GM12878 (cell line): Measurements from ENCODE around the gene TTYH1. TPM values are rescaled to one million over a fixed set of nuclear protein-coding genes. Genes with fewer than 3 reads are reported as not detected.
A peak's percentile ranks its signal among the peaks of the same experiment; 100 is the strongest.

Experiments used
- ATAC-seq: fragments of 200-7000 bp; cut with Tn5 transposase; 3 replicates; pipeline ENCODE4 v1.9.1; 2020; ENCODE audit warnings: mild to moderate bottlenecking, moderate library complexity
- BruUV-seq: library from RNA; stranded (reverse); fragments of 400-500 nt; replicated peaks from 2 replicates; lab custom pipeline; 2021; lab: Mats Ljungman, UMichigan
- CTCF ChIA-PET: fragments of 300-600 bp; sonication (Branson Sonifier 250); formaldehyde crosslinking; extraction: SDS; loops from one replicate; lab custom pipeline; 2021; ENCODE audit warnings: inconsistent platforms; lab: Yijun Ruan, JAX
- POLR2A ChIA-PET: fragments of 350-600 bp; formaldehyde crosslinking; extraction: SDS; loops from one replicate; lab custom pipeline; 2021; ENCODE audit warnings: inconsistent platforms; lab: Charles Lee
- RAD21 ChIA-PET: fragments of 300-600 bp; sonication (Branson Sonifier 250); formaldehyde crosslinking; loops from one replicate; lab custom pipeline; 2023; ENCODE audit warnings: antibody characterized with exemption; ENCODE audit not compliant: unreplicated experiment; lab: Charles Lee
- SMC1A ChIA-PET: fragments of 300-600 bp; sonication (Branson Sonifier 250); formaldehyde crosslinking; loops from one replicate; lab custom pipeline; 2023; ENCODE audit not compliant: unreplicated experiment, uncharacterized antibody; lab: Charles Lee
- DNase-seq: peaks from one replicate; pipeline ENCODE4 v3.0.0-alpha.2; 2011; ENCODE audit warnings: low read depth, low spot score
- FAIRE-seq: peaks from 3 replicates; lab custom pipeline; 2011; peaks lifted over from hg19 to GRCh38; lab: Jason Lieb, UNC
- H2AFZ ChIP-seq: 2 replicates; pipeline ENCODE4 v1.6.0; 2011; ENCODE audit warnings: low read depth, low read length, control low read depth; ENCODE audit not compliant: control insufficient read depth
- H3K27ac ChIP-seq: 2 replicates; pipeline ENCODE4 v1.5.1; 2011; ENCODE audit warnings: control low read depth; ENCODE audit not compliant: control insufficient read depth, insufficient read depth
- H3K27me3 ChIP-seq, 2 experiments: replicated peaks in 1 of 2; 2 replicates each; pipeline versions ENCODE4 v1.6.0 to v1.6.1; 2011; ENCODE audit warnings: low read length in 1 of 2; ENCODE audit not compliant: control insufficient read depth in 2 of 2, insufficient read depth in 2 of 2
- H3K36me3 ChIP-seq, 2 experiments: 2 replicates each; pipeline ENCODE4 v1.5.1; 2011; ENCODE audit warnings: low read length in 1 of 2; ENCODE audit not compliant: control insufficient read depth in 2 of 2, insufficient read depth in 2 of 2
- H3K4me1 ChIP-seq: 2 replicates; pipeline ENCODE4 v1.6.1; 2011; ENCODE audit warnings: mild to moderate bottlenecking, low read length, moderate library complexity, mixed read lengths; ENCODE audit not compliant: control insufficient read depth, insufficient read depth
- H3K4me2 ChIP-seq: 2 replicates; pipeline ENCODE4 v1.6.0; 2011; ENCODE audit warnings: control low read depth; ENCODE audit not compliant: control insufficient read depth, insufficient read depth
- H3K4me3 ChIP-seq: fragments of 200-600 bp; sonication (generic); 2 replicates; pipeline ENCODE4 v1.5.1; 2016
- H3K79me2 ChIP-seq: 2 replicates; pipeline ENCODE4 v1.6.0; 2011; ENCODE audit warnings: low read length; ENCODE audit not compliant: control insufficient read depth, insufficient read depth
- H3K9ac ChIP-seq: 2 replicates; pipeline ENCODE4 v1.8.0; 2011; ENCODE audit warnings: low read length, control low read depth, mixed read lengths; ENCODE audit not compliant: control insufficient read depth, insufficient read depth
- H3K9me3 ChIP-seq: replicated peaks from 3 replicates; pipeline ENCODE4 v1.5.1; 2011; ENCODE audit warnings: mild to moderate bottlenecking, low read length; ENCODE audit not compliant: control insufficient read depth, insufficient read depth
- H4K20me1 ChIP-seq: 2 replicates; pipeline ENCODE4 v1.6.0; 2011; ENCODE audit not compliant: control insufficient read depth, insufficient read depth
- ASH2L ChIP-seq: fragments of 300-600, 200-600 bp; sonication (generic); IDR thresholded peaks from 2 replicates; pipeline ENCODE4 v1.6.1; 2017; ENCODE audit warnings: low read depth, mild to moderate bottlenecking, borderline replicate concordance
- BRCA1 ChIP-seq: IDR thresholded peaks from 2 replicates; pipeline ENCODE4 v1.6.1; 2011; ENCODE audit warnings: low read depth, low read length, improper control_type of control experiment
- EED ChIP-seq: sonication (generic); IDR thresholded peaks from 2 replicates; pipeline ENCODE4 v1.6.1; 2016; ENCODE audit warnings: antibody characterized with exemption, low read depth
- FOS ChIP-seq: IDR thresholded peaks from 3 replicates; pipeline ENCODE4 v1.6.1; 2011; ENCODE audit warnings: borderline replicate concordance; ENCODE audit not compliant: insufficient read length; ENCODE audit errors: extremely low read depth
- FOXM1 ChIP-seq: IDR thresholded peaks from 2 replicates; pipeline ENCODE4 v1.6.1; 2012; ENCODE audit warnings: low read depth, mild to moderate bottlenecking, inconsistent platforms, low read length, moderate library complexity
- GABPA ChIP-seq: IDR thresholded peaks from 2 replicates; pipeline ENCODE4 v1.6.1; 2014; ENCODE audit warnings: antibody characterized with exemption, low read depth, mild to moderate bottlenecking, inconsistent platforms
- IRF4 ChIP-seq: IDR thresholded peaks from 2 replicates; pipeline ENCODE4 v1.6.1; 2011; ENCODE audit warnings: low read depth, low read length
- NFIC ChIP-seq: IDR thresholded peaks from 2 replicates; pipeline ENCODE4 v1.6.1; 2012; ENCODE audit warnings: low read depth, mild to moderate bottlenecking, inconsistent platforms, low read length, moderate library complexity
- RAD21 ChIP-seq: IDR thresholded peaks from 2 replicates; pipeline ENCODE4 v1.6.1; 2011; ENCODE audit warnings: mild to moderate bottlenecking, low read depth, low read length, moderate library complexity; ENCODE audit not compliant: insufficient read depth
- SMC3 ChIP-seq: IDR thresholded peaks from 2 replicates; pipeline ENCODE4 v1.6.1; 2011; ENCODE audit warnings: low read length, improper control_type of control experiment, borderline replicate concordance
- SPI1 ChIP-seq: IDR thresholded peaks from 2 replicates; pipeline ENCODE4 v1.6.1; 2011; ENCODE audit warnings: low read depth, mild to moderate bottlenecking, low read length, moderate library complexity, borderline replicate concordance; ENCODE audit not compliant: insufficient read depth
- TARDBP ChIP-seq: IDR thresholded peaks from 2 replicates; pipeline ENCODE4 v1.6.1; 2016; ENCODE audit warnings: borderline replicate concordance
- YBX1 ChIP-seq: fragments of 450-650 bp; IDR thresholded peaks from 2 replicates; pipeline ENCODE4 v1.6.1; 2016; ENCODE audit warnings: antibody characterized with exemption
- WGBS: methylation state at CpG from one replicate; pipeline ENCODE4 v1.1.6; 2016; ENCODE audit warnings: low lambda C conversion rate; ENCODE audit not compliant: insufficient replicate concordance, insufficient coverage; ENCODE audit errors: missing lambda C conversion rate; 5-methylcytosine and 5-hydroxymethylcytosine counted together
- in situ Hi-C: fragments of 300-500 bp; cut with MboI; formaldehyde crosslinking; loops from 9 replicates; pipeline ENCODE4 v1.14.3; 2018; ENCODE audit warnings: mixed read lengths
- intact Hi-C: fragments of 100-400 bp; cut with micrococcal nuclease; formaldehyde crosslinking; loops from one replicate; pipeline ENCODE4 v1.14.2; 2022; ENCODE audit not compliant: unreplicated experiment
- polyA plus RNA-seq, 11 experiments: library from polyadenylated mRNA; depleted of rRNA in 4 of 11; unstranded in 6 of 11; stranded (reverse) in 5 of 11; fragments of >200 nt; fragmentation: Nextera tagmentation in 4 of 11; fragmentation: Illumina TruSeq in 1 of 11; extraction: Ambion mirVana in 4 of 11; extraction: Trizol in 1 of 11; gene quantifications; 1 replicate in 1 of 11; 2 replicates in 10 of 11; pipeline versions ENCODE4 v1.2.1 to v1.2.3, GENCODE V29; 2011 to 2016; ENCODE audit warnings: inconsistent platforms in 2 of 11, missing spikeins in 2 of 11, low read depth in 1 of 11
- total RNA-seq, 4 experiments: library from RNA; depleted of rRNA in 3 of 4; stranded (reverse); fragments of >200 nt in 3 of 4; fragmentation: Illumina TruSeq in 1 of 4; extraction: Trizol in 1 of 4; gene quantifications; 2 replicates each; pipeline versions ENCODE4 v1.2.1 to v1.2.3, GENCODE V29; 2013 to 2021
- TF ChIP-seq, protein P1 (sequence below): fragments of 450-650 bp; IDR thresholded peaks from 2 replicates; pipeline ENCODE4 v1.6.1; 2016; ENCODE audit warnings: mild to moderate bottlenecking
- TF ChIP-seq, protein P2 (sequence below): fragments of 450-650 bp; conservative IDR thresholded peaks from 2 replicates; pipeline ENCODE4 v1.6.1; 2017; ENCODE audit warnings: mild to moderate bottlenecking, moderate library complexity
- TF ChIP-seq, protein P3 (sequence below): fragments of 150-350 bp; IDR thresholded peaks from 2 replicates; pipeline ENCODE4 v1.6.1; 2016; ENCODE audit warnings: low read depth, low read length

Gene TTYH1
- total and polyA plus RNA-seq, 10 of the 15 experiments (the other 5 are each of a cell fraction or from before 2014, with no cell fraction given): 0.01 to 0.36 (median 0.09) TPM; not detected in 3

DNA sequence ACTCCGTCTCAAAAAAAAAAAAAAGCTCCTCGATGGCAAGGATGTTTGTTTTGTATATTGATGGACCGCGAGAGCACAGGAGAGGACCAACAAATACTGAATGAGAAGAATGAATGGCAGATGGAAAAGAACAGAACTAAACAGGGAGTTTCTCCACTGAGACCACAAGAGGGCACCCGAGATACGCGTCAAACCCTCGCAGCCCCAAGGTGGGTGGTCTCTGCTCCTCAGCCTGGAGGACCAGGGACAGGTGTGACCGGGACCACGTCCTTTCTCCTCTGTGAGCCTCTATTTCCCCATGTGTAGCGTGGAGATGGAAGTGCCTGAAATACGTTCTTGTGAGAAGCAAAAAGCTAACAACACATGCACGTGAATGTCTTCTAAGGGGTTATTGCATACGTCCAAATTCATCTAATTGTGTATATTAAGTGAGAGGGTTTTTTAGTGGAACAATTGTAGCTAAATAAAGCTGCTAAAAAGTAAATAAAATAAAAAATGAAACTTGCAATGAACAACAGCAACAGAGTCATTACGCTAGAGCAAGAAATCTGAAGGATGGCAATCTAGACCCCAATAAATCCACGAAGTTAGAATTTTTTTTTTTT lies 66.2 kb downstream of the TTYH1 start (continued):
- peak; percentile 58; the same call in 1 of the 2 replicates for TF ChIP-seq SMC3
- TF ChIP-seq RAD21: peak; percentile 83
- no peak for TF ChIP-seq ASH2L
- TF ChIP-seq, protein P1, sequence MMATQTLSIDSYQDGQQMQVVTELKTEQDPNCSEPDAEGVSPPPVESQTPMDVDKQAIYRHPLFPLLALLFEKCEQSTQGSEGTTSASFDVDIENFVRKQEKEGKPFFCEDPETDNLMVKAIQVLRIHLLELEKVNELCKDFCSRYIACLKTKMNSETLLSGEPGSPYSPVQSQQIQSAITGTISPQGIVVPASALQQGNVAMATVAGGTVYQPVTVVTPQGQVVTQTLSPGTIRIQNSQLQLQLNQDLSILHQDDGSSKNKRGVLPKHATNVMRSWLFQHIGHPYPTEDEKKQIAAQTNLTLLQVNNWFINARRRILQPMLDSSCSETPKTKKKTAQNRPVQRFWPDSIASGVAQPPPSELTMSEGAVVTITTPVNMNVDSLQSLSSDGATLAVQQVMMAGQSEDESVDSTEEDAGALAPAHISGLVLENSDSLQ: peak; percentile 49; the same call in 1 of the 2 replicates
- TF ChIP-seq, protein P2, sequence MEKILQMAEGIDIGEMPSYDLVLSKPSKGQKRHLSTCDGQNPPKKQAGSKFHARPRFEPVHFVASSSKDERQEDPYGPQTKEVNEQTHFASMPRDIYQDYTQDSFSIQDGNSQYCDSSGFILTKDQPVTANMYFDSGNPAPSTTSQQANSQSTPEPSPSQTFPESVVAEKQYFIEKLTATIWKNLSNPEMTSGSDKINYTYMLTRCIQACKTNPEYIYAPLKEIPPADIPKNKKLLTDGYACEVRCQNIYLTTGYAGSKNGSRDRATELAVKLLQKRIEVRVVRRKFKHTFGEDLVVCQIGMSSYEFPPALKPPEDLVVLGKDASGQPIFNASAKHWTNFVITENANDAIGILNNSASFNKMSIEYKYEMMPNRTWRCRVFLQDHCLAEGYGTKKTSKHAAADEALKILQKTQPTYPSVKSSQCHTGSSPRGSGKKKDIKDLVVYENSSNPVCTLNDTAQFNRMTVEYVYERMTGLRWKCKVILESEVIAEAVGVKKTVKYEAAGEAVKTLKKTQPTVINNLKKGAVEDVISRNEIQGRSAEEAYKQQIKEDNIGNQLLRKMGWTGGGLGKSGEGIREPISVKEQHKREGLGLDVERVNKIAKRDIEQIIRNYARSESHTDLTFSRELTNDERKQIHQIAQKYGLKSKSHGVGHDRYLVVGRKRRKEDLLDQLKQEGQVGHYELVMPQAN: no peak
- TF ChIP-seq IRF4: 0 out of 2 replicates have a peak, but pooled peaks have one; percentile 60

DNA sequence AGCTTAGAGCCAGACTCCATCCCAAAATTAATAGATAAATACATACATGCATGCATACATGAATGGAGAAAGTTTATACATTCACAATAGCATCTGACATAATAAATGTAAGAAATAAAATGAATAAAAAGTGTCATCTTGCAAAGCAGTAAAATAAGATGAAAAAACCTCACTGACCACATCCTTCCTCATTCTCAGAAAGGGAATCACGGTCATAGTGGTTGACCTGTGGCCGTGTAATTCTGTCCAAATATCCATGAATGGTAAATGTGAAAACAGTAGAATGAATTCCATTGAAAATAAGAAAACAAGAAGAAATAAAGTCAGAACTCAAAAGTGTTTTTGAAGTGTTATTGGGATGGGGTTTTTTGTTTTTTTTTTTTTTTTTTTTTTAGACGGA lies 67.6 kb downstream of the TTYH1 start:
- in situ Hi-C loops (no loop called here), intact Hi-C loops (loop anchor here (5.0 kb wide), 2 partner anchors 34 to 69 kb away; no protein-coding TSS in a partner anchor)
- DNase-seq (no peak), ATAC-seq (peak; percentile 52; the same call in 2 of the 3 replicates), FAIRE-seq (no peak)
- no peak overlapping the region for H2AFZ ChIP-seq
- H3K27me3 ChIP-seq: no peaks in the 10 kb centered on the region; a peak in 1 of 4 replicates
- 0% methylated on average over 2 of the region's 3 CpGs for WGBS
- H4K20me1 ChIP-seq: no peaks in the 10 kb centered on the region
- SMC1A ChIA-PET: interaction anchor here (1.0 to 7.3 kb wide), 9 partner anchors 69 to 200 kb away, joined by 3 to 118 read pairs (median 8); partner anchors contain the start of gene LILRB4
- no peak overlapping the region for H3K9ac ChIP-seq
- CTCF ChIA-PET: interaction anchor here (0.5 to 8.5 kb wide), 10 partner anchors 8 to 653 kb away, joined by 3 to 236 read pairs (median 8); partner anchors contain the start of gene LILRA2
- no peaks in the 10 kb centered on the region for H3K36me3 ChIP-seq
- peak overlapping the region; percentile 11; the same call in 1 of the 2 replicates for H3K4me2 ChIP-seq
- peaks cover 12% of the 10 kb centered on the region for H3K4me1 ChIP-seq
- H3K4me3 ChIP-seq: no peak overlapping the region
- no peak overlapping the region for H3K27ac ChIP-seq
- no TSS peak for BruUV-seq
- no peaks in the 10 kb centered on the region for H3K79me2 ChIP-seq
- RAD21 ChIA-PET: interaction anchor here (0.6 to 6.5 kb wide), 6 partner anchors 50 to 197 kb away, joined by 3 to 59 read pairs (median 3); no protein-coding TSS in a partner anchor
- H3K9me3 ChIP-seq: no peaks in the 10 kb centered on the region
- POLR2A ChIA-PET: no interaction called here
- TF ChIP-seq EED: 0 out of 2 replicates have a peak, but pooled peaks have one; percentile 47
- no peak for TF ChIP-seq IRF4
- TF ChIP-seq, protein P3, sequence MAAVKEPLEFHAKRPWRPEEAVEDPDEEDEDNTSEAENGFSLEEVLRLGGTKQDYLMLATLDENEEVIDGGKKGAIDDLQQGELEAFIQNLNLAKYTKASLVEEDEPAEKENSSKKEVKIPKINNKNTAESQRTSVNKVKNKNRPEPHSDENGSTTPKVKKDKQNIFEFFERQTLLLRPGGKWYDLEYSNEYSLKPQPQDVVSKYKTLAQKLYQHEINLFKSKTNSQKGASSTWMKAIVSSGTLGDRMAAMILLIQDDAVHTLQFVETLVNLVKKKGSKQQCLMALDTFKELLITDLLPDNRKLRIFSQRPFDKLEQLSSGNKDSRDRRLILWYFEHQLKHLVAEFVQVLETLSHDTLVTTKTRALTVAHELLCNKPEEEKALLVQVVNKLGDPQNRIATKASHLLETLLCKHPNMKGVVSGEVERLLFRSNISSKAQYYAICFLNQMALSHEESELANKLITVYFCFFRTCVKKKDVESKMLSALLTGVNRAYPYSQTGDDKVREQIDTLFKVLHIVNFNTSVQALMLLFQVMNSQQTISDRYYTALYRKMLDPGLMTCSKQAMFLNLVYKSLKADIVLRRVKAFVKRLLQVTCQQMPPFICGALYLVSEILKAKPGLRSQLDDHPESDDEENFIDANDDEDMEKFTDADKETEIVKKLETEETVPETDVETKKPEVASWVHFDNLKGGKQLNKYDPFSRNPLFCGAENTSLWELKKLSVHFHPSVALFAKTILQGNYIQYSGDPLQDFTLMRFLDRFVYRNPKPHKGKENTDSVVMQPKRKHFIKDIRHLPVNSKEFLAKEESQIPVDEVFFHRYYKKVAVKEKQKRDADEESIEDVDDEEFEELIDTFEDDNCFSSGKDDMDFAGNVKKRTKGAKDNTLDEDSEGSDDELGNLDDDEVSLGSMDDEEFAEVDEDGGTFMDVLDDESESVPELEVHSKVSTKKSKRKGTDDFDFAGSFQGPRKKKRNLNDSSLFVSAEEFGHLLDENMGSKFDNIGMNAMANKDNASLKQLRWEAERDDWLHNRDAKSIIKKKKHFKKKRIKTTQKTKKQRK: no peak
- no peak for TF ChIP-seq SPI1
- peak; percentile 27; the same call in 1 of the 2 replicates for TF ChIP-seq FOXM1
- TF ChIP-seq GABPA: no peak
- no peak for TF ChIP-seq YBX1
- no peak for TF ChIP-seq BRCA1
- TF ChIP-seq NFIC: peak; percentile 60
- TF ChIP-seq TARDBP: no peak
- TF ChIP-seq FOS: no peak
